NCI-H2171 treated with DMSO at 0.1 percent for 48 hours (cell line): ENCODE results near the gene VSNL1.
"Not testable (repeated sequence)": the region's sequence is repeated elsewhere in the genome, so short reads cannot be mapped to it uniquely, and the experiment has no call there.

Experiments used
- DNase-seq: peaks from one replicate; lab custom pipeline; 2025; lab: John Stamatoyannopoulos, UW

The VSNL1 gene

DNA sequence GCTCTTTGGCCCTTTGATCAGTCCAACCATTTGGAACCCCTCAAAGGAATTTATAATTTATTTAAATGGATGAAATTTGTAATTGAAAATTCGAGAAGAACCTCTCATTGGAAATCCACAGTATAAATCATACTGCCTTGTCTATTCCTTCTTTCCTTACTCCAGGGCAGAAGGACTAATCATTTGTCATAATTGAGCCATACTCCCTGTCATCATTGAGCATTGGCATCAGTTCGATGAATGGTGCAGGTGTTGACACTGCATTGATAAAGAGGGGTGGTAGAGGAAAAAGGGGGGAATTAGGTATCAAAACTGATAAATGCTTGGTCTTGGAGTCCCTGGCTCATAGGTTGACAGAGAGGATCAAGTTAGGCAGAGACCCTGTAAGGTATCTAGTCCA lies 2.0 kb downstream of the VSNL1 start:
- no peak for DNase-seq

DNA sequence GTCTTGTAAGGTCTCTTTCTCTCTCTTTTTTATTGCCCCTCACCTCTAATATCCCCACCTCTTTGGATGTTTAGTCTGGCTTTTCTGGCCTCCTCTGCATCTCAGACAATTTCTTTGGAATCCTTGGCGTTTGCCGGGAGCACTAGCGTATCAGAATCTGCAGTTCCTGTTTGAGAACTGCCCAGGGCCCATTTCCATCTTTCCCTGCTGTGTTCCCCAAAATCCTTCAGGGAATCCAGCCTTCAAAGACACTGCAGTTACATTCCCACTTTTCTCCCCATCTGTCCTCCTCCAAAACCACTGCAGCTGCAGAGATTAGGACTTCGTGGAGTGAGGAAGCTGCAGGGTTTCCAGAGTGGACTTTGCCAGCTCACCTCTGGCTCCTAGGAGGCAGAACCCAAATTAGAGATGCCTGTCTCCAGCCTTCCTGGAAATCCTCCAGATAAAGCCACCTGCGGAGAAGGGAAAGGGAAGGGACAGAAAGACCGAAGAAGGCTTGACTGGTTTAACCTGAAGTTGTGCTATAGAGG lies 2.7 kb downstream of the VSNL1 start:
- DNase-seq, result no peak

DNA sequence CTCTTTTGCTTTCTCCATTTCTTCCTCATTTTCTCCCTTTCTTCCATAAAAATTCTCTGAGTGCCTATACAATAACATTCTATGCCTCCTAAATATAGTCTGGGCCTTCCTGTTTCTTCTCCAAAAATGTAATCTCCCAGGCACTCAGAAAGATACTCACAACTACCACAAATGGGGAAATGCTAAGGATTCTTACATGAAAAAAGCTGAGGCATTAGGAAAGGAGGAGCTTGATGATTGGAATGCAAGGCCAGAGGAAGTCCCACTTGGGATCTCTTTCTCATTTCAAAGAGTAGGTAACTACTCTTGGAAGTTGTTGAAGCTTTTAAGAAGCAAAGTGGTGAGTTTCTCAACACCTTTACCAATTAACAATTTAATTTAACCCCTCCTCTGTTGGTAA lies 3.4 kb downstream of the VSNL1 start:
- DNase-seq, result no peak

DNA sequence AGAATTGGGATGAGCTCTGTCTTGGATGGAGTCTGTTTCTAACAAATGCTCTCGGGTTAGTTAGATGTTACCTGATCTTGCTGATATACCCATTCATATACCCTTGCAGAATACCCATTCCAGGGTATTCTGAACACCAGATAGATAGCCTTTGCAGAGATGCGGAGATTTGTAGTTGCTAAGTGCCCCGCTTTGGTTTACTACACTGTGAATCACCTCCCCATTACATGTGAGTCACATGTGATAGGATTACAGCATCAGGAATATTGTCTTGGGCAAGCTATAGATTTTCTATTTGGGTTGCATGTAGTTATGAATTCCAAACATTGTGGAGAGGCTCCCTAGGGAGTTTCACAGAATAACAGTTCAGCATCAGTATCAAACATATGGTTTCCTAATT lies 3.8 kb downstream of the VSNL1 start:
- DNase-seq, result no peak

DNA sequence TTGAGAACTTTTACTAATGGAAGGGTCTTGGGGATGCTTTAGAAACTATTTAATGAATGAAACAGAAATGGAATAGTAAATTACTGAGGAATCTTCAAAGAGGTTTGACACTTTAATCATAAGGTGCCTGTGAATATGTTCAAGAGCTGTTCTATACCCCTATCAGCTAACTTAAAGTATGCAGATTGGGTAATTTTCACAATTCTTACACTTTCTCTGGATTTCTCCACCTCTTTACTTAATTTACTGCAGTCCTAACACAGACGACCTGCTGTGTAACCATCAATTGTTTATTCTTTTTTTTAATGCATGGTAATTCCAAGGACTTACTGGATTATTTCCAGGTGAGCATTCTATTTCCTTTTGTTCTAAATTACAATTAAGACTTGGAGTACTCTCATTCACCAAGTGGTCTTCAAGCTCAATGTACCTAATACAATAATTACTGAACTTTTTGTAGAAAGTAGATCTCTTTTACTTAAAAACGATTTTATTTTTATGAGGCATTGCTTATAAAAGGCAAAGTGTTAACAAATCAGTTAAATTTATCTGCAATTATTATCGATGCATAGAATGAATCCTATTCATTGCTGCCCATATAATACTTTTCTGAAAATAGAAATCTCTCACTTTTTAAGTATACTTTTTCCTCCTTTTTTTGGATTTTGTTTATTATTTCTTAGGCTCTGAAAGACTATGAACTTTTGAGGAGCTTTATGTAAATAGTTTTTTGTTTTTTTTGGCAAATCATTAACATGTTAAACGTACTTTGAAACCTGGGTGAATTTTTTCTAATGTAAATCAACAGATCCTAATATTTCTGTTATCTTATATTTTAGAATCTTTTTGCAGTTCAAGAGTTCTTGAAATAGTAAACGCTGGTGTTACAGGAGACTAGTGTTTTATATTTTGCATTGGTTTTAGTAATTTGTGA lies 5.5 kb downstream of the VSNL1 start:
- DNase-seq, result no peak

DNA sequence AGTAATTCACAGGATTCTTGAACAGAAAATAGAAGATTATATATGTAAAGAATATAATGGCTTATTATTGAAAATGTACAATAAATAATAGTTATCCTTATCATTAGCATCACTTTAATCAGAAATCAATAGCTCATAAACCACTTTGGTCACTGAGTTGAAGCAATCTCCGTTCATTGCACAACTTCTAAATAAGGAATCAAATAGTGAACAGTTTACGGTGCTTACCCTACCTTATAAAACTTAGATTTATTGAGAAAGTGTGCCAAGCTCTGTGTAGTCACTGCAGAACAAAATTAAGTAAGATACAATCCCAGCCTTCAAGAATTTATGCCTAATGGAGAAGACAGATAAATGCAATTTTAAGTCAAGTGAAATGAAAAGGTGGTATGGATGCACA lies 6.7 kb downstream of the VSNL1 start:
- DNase-seq, result no peak

DNA sequence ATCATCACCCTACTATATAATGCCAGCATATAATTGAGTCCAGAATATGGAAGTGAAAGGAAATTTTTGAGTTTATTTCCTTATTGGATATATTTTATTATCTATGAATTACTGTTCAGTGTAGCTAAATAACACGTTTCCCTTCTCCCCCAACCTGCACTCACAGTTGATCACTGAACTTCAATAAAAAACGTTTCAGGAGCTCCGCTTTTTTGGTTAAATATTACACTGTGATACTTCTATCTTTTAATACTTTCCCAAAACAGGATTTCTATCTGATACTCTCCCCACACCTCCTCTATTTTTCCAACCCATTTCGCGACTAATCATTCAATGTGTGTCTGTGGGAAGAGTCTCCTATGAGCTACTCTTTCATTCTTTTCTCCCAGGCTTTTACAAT lies 7.2 kb downstream of the VSNL1 start:
- DNase-seq, result no peak

DNA sequence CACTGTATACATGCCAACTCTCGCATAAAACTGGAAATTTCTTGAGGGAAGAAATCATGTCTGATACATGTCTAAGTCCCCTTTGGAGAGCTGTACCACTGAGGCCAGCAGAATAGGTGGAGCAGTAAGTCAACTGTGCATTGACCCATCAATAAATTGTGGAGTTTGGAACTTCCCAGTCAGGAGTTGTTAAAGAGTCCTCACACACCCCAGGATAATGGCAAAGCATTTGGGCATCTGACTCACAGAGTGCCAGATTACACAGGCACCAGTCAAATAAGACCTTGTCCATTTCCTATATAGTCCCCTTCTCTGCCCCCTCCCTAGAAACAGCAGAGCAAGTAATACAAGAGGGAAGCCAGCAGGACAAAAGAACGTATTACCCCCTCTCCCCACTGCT lies 10.4 kb downstream of the VSNL1 start:
- no peak for DNase-seq

DNA sequence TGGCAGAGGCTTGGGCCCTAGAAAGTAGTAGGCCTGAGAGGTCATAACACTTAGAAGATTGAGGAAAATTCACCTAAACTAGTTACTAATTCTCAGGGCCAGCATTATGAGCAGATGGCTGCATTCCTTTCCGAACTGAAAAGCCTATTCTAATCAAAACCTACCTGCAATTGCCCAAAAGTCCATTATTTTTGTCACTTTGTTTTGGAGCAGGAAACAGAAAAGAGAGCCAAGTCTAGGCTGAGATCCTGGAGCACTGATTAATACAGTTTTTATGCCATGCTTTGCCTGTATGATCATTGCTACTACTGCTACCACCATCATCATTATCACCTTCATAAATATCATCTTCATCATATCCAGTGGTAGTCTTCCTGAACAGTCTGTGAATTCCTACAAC lies 14.7 kb downstream of the VSNL1 start:
- DNase-seq, result no peak

DNA sequence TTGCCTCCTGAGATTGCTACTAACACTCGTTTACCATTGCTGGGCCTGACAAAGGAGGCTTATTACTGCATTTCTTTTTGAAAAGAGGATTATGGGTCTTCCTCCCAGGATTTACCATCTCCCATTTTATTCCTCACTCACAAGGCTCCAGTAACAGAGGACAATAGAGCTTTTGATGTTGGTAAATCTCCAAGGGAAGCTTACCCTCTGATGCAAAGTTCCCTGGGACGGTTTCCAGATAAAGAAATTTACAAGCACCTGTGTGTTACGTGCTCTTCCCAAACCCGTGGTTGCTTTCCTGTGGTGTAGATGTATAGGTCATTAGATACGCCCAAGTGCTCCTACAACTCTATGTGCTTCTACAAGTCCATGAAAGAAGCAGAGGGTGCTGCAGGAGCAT lies 17.1 kb downstream of the VSNL1 start:
- DNase-seq, result no peak

DNA sequence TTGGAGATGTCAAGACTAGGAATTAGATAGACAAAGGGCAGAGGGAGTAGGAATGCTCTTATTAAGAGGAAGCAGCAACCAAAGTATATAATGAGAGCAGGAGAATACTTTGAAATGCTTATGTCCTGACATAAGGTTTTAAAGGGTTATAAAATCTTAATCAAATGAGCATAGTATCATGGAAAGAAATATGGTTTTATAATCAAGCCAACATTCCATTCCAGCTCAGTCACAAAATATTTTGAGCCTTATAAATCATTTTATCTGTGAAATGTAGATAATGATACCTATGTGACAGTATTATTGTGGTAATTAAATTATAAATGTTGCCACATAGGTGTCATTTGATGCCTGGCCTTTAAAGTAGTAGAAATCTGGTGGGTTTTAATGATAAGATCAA lies 17.6 kb downstream of the VSNL1 start:
- DNase-seq, result no peak

DNA sequence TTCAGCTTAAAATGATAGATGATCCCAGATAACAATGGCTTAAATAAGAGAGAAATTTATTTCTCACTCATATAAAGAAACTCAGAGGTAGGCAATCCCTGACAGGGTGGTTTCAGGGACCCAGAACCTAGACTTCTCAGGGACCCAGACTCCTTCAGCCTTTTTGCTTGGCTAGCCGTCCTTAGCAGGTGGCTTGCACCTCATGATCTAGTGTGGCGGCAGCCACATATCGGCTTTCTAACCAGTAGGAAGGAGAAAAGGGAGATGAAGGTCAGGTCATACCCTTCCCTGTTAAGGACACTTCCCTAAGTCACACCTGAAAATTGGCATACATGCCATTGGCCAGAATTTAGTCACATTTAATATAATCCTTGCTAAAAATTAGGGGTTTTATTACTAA lies 18.4 kb downstream of the VSNL1 start:
- DNase-seq, result no peak

DNA sequence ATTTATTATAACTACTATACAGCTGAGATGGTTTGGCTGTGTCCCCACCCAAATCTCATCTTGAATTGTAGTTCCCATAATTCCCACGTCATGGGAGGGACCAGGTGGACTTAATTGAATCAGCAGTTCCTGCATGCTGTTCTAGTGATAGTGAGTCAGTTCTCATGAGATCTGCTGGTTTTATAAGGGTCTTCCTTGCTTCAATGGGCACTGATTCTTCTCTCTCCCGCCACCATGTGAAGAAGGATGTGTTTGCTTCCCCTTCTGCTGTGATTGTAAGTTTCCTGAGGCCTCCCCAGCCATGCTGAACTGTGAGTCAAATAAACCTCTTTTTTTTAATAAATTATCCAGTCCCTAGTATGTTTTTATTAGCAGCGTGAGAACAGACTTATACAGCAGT lies 25.2 kb downstream of the VSNL1 start:
- not testable (repeated sequence) for DNase-seq

DNA sequence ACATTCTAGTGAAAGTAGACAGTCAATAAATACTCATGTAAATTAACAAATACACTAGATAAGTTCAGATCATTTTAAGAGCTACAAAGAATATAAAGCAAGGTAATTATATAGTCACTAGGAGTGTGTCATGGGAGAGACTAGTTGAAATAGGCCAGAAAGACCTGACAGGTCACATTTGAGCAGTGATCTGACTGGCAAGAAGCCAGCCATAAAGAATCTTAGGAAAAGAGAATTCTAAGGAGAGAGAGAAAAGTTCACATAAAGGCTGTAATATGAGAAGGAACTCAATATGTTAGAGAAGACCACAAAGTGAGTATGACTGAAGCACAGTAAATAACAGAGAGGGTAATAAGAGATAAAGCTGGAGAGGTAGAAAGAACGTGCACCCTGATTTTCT lies 31.2 kb downstream of the VSNL1 start:
- DNase-seq, result no peak

DNA sequence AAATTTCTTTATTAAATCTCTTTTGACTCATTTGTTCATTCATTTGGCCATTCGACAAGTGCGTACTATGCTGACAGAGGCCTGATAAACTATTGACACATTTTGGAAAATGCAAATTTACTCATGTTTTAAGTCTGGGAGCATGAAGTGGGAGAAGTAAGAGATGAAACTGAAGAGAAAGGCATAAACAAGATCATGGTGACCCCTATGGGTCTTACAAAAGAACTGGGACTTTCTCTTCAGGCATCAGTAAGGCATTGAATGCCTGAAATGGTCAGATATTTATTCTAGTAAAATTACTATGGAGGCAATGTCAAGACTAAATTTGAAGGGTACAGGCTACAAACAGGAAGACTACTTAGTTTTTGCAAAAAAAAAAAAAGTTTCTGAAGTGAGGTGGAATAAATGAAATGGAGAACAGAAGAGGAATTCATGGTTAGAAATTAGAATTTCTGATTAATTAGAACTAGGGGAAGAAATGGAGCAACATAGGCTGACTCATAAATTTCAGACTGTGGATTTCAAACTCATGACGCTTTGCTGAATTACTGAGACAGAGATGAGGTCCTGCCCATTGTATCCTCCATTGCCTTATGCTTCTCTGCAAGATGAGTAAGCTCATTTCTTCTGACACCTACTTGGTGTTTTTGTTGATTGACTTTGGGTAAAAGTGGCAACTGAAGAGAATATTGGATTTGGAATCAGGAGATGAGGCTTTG lies 32.7 kb downstream of the VSNL1 start:
- DNase-seq, result no peak

DNA sequence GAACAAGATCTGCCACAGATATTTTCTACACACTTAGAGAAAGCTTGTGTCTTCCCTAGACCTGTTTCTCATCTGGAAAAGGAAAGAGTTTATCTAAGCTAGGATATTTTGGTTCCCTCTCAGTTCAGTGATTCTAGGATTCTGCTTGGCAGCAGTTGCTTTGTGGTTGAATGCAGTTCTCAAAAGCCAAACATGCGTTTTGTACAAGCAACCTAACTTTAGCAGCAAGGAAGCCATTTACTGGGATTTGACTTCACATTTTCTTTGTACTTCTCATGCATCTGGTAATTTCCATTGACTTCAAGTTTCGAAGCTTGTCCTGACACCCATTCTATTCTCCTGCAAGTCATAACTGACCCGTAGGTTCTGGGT lies 33.3 kb downstream of the VSNL1 start:
- DNase-seq, result no peak

DNA sequence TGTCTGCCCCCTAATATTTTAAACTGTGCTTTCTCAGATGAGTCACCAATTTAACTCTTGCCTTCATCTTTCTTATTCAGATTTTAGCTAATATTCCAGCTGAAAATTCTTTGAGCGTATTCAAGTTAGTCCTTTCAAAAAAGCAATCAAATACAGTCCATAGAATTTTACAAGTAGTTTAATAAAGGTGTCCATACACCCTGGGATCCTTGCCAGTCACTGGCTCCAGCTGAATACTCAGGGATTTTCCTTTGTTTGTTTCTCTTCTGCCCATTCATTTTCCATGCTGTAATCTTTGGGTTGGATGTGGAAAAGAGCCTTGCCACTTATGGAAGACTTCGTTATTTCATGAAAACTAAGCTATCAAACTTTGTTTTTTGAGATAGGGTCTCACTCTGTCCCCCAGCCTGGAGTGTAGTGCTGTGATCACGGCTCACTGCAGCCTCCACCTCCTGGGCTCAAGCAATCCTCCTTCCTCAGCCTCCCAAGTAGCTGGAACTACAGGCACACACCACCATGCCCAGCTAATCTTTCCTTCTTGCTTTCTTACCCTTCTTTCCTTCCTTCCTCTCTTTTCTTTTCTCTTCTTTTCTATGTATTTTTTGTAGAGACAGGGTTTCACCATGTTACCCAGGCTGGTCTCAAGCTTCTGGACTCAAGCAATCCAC lies 34.0 kb downstream of the VSNL1 start:
- no peak for DNase-seq

DNA sequence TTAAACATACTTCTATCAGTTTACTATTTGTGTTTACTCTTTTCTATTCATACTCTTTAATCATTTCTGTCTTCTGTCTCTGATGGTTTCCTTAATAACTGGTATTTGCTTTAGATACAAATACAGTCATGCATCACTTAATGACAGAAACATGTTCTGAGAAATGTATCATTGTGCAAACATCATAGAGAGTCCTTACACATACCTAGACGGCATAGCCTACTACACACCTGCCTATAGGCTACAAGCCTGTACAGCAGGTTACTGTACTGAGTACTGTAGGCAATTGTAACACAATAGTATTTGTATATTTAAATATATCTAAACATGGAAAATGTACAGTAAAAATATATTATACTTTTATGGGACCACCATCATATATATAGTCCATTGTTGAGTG lies 36.3 kb downstream of the VSNL1 start:
- no peak for DNase-seq

DNA sequence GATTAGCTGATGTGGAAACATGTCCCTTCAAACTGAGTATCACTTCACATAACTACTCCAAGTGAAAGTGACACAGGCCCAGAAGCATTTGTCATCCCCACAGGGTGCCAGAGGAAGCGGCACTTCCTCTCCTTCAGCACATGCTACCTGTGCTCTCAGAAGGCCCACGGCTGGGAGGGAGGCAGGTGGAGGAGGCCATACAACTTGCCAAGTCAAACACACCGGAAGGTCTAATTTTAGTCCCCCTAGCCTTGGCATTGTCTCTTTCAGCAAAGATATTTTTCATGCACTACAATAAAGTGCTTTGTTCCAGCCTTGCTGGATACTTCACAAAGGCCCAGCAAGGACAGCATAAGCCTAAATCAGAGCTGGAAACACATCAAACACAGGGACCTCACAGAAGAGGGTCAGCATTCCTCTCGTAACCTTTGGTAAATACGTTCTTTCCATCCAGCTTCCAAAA lies 38.0 kb downstream of the VSNL1 start:
- no peak for DNase-seq

DNA sequence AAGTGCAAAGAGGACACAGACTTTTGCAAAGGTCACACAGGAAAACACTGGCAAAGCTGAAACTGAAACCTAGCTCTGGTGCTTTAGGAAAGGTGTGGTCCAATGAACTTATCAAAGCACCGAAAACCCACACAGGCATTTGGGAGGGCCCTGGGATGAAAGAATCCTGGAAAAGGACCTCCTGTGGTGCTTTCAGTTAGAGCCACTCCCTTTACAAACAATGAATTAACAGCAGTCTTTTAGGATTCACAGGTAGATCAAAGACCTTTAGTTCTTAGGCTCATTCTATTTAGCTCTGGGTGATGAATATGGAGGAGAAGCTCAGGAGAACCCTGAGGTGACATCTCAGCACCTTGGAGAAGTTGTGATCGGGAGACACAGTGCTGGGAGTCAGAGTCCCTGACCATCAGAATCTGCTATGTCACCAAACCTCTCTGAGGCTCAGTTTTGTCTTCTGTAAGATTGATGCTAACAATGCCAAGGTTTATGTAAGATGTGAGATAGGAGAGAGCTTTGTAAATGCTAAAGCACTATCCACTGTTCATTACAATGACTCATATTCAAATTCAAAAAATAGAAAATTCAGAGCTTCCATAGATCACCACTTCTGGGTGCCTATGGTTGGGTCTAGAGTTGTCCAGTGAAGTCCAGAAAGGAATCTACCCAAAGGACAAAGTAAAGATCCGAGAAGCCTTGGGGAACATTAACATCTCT lies 39.3 kb downstream of the VSNL1 start:
- DNase-seq, result no peak

DNA sequence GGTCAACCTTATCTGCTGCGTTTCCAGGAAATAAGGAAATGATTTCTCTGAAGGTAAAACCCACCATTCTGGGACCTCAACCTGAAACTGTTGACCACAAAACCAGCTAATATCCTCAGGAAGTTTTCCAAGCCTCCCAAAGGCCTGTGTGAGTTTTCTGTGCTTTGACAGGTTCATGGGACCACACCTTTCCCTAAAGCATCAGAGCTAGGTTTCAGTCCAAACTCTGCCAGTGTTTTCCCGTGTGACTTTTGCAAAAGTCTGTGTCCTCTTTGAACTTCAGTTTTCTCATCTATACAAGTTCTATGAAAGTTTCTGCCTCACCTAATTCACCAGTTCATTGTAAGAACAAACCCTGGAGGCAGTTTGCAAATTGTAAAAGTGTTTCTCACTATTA lies 39.8 kb downstream of the VSNL1 start:
- no peak for DNase-seq

DNA sequence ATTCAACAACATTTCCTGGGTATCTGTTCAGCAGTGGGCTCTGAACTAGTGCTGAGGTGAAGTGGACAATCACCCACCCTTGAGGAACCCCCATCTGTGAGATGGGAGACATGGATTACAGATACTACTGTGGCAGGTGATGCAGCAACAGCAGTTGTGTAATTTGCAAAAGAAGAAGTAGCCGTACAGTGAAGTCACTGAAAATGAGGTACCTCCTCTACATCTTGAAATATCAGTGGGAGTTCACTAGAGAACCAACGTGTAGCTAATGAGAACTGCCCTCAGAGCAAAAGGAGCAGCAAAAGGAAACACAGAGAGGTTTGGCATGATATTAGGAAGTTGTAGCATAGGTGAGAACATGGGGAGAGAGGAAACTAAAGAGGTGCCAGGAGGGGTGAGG lies 41.3 kb downstream of the VSNL1 start:
- DNase-seq, result no peak
